Measurements from ENCODE around the gene RAB40C.

DNA sequence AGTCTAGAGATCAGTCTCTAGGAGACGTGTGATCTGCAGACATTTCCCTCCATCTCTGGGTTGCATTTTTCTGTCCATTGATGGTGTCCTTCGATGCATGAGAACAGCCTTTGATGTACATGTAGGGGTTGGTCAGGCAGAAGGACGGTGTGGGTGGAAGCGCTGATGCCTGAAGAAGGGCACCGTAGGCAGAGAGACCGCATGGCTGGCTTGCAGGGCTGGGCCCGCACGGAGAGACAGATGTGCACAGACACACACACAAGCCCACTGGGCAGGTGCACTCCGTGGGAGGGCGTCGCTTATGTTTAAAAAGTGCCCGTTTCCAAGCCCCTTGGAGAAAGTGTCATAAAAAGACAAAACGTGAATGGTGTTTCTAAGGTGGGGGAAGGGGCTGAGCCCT is 25.3 kb downstream of the RAB40C start:
- TF ChIP-seq POLR2A (IDR thresholded peaks at IDR 0.05; ENCODE audit: low read depth, low read length) (no peak), POLR2AphosphoS5 (IDR thresholded peaks at IDR 0.05; ENCODE audit: low read depth, low read length) (no peak)
